ENCODE data around the gene TBC1D4.

DNA sequence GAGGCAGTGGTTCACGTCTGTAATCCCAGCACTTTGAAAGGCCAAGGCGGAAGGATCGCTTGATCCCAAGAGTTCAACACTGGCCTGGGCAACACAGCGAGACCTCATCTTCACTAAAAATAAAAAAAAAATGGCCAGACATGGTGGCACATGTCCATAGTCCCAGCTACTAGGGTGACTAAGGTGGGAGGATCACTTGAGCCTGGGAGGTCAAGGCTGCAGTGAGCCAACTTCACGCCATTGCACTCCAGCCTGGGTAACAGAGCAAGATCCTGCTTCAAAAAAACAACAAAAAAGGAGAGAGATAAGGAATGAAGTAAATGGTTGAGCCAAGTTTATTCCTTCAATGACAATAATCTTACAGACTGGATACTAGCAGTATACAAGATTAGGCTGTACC lies 21.3 kb downstream of the TBC1D4 start:
- TF ChIP-seq EZH2 (IDR thresholded peaks at IDR 0.05) (no peak), POLR2AphosphoS5 (IDR thresholded peaks at IDR 0.05; ENCODE audit: borderline replicate concordance, low read depth, low read length) (no peak), FOXP2 (optimal IDR thresholded peaks at IDR 0.05; ENCODE audit: control extremely low read depth, extremely low read length, insufficient read depth) (no peak)

Measured in SK-N-MC (cell line).